Measurements from ENCODE around the gene FSD2.

DNA sequence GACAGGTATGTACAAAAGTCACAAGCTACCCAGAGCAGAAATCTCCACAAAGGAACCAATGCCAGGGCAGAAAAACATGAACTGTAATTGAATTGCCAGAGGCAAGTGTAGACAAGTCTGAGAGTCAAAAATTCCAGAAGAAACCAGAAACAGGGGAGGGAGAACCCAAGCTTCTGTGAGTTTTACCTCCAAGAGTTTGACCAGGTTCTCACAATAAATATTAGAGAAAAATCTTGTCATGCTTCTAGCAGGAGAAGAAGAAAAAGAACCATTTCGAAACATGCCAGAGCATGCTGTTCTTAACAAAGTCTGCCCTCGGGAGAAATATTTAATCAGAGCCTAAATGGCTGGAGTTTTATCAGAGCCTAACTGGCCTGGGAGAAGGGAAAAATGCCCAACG lies 63.7 kb downstream of the FSD2 start:
- TF ChIP-seq, protein P1, sequence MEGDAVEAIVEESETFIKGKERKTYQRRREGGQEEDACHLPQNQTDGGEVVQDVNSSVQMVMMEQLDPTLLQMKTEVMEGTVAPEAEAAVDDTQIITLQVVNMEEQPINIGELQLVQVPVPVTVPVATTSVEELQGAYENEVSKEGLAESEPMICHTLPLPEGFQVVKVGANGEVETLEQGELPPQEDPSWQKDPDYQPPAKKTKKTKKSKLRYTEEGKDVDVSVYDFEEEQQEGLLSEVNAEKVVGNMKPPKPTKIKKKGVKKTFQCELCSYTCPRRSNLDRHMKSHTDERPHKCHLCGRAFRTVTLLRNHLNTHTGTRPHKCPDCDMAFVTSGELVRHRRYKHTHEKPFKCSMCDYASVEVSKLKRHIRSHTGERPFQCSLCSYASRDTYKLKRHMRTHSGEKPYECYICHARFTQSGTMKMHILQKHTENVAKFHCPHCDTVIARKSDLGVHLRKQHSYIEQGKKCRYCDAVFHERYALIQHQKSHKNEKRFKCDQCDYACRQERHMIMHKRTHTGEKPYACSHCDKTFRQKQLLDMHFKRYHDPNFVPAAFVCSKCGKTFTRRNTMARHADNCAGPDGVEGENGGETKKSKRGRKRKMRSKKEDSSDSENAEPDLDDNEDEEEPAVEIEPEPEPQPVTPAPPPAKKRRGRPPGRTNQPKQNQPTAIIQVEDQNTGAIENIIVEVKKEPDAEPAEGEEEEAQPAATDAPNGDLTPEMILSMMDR (IDR thresholded peaks at IDR 0.05): no peak
- no peak for TF ChIP-seq POLR2A (IDR thresholded peaks at IDR 0.05)

Measured in esophagus squamous epithelium (tissue), 4 donors.